SK-N-SH (cell line): Measurements from ENCODE around the gene RFX7. TPM values are rescaled to one million over a fixed set of nuclear protein-coding genes. Genes with fewer than 3 reads are reported as not detected.

Experiments
- CTCF ChIA-PET: fragments of 300-600, 350-600 bp; formaldehyde crosslinking; extraction: SDS; loops from one replicate; lab custom pipeline; 2021; lab: Yijun Ruan, JAX
- POLR2A ChIA-PET: fragments of 350-600 bp; sonication (Branson Sonifier 250); formaldehyde crosslinking; extraction: SDS; loops from one replicate; lab custom pipeline; 2020; ENCODE audit warnings: antibody characterized with exemption, inconsistent platforms; lab: Yijun Ruan, JAX
- DNase-seq: peaks from one replicate; pipeline ENCODE4 v3.0.0; 2012
- H2AFZ ChIP-seq: fragments of 200-600 bp; sonication (generic); 2 replicates; pipeline ENCODE4 v1.8.1; 2016; ENCODE audit warnings: antibody characterized with exemption, mild to moderate bottlenecking, low read depth
- H3F3A ChIP-seq: fragments of 200-600 bp; sonication (generic); replicated peaks from 2 replicates; pipeline ENCODE3; 2016; ENCODE audit warnings: antibody characterized with exemption, mild to moderate bottlenecking; ENCODE audit not compliant: insufficient read depth
- H3K27ac ChIP-seq, 2 experiments: fragments of 200-500 bp in 1 of 2; fragments of 200-600 bp in 1 of 2; sonication (Bioruptor generic) in 1 of 2; sonication (generic), shearing (Covaris generic) in 1 of 2; 2 replicates each; pipeline versions ENCODE4 v1.5.1 to v1.6.1; 2014 to 2016; ENCODE audit warnings: low read depth in 2 of 2, inconsistent platforms in 1 of 2, low read length in 1 of 2, mild to moderate bottlenecking in 1 of 2, mixed read lengths in 1 of 2
- H3K27me3 ChIP-seq: fragments of 200-600 bp; sonication (generic), shearing (Covaris generic); 2 replicates; pipeline ENCODE4 v1.6.1; 2016; ENCODE audit warnings: mixed run types; ENCODE audit not compliant: insufficient read depth
- H3K36me3 ChIP-seq, 2 experiments: fragments of 200-500 bp in 1 of 2; fragments of 200-600 bp in 1 of 2; sonication (Bioruptor generic) in 1 of 2; sonication (generic) in 1 of 2; replicated peaks in 1 of 2; 2 replicates each; pipeline versions ENCODE3 to v1.5.1; 2014 to 2016; ENCODE audit warnings: low read length in 1 of 2, mild to moderate bottlenecking in 1 of 2; ENCODE audit not compliant: insufficient read depth in 2 of 2, control insufficient read depth in 1 of 2
- H3K4me1 ChIP-seq, 2 experiments: fragments of 200-500 bp in 1 of 2; fragments of 200-600 bp in 1 of 2; sonication (Bioruptor generic) in 1 of 2; sonication (generic), shearing (Covaris generic) in 1 of 2; 2 replicates each; pipeline versions ENCODE4 v1.5.1 to v1.6.1; 2014 to 2016; ENCODE audit warnings: low read depth in 1 of 2, low read length in 1 of 2, mixed run types in 1 of 2; ENCODE audit not compliant: insufficient read depth in 2 of 2, control insufficient read depth in 1 of 2
- H3K4me2 ChIP-seq: fragments of 200-600 bp; sonication (generic), shearing (Covaris generic); 2 replicates; pipeline ENCODE4 v1.6.1; 2017; ENCODE audit warnings: mixed run types
- H3K4me3 ChIP-seq, 2 experiments: fragments of 200-500 bp in 1 of 2; fragments of 200-600 bp in 1 of 2; sonication (Bioruptor generic) in 1 of 2; sonication (generic), shearing (Covaris generic) in 1 of 2; 2 replicates each; pipeline versions ENCODE4 v1.5.1 to v1.8.1; 2014 to 2016; ENCODE audit warnings: low read depth in 2 of 2, inconsistent platforms in 1 of 2, low read length in 1 of 2, mild to moderate bottlenecking in 1 of 2, mixed read lengths in 1 of 2, moderate library complexity in 1 of 2
- H3K79me2 ChIP-seq: fragments of 200-600 bp; sonication (generic); 2 replicates; pipeline ENCODE4 v1.8.1; 2017; ENCODE audit warnings: mild to moderate bottlenecking; ENCODE audit not compliant: insufficient read depth
- H3K9ac ChIP-seq: fragments of 200-600 bp; sonication (generic); 2 replicates; pipeline ENCODE4 v1.6.1; 2017; ENCODE audit warnings: mixed run types
- H3K9me2 ChIP-seq: fragments of 200-600 bp; sonication (generic); 2 replicates; pipeline ENCODE4 v1.6.1; 2017; ENCODE audit warnings: mixed run types
- H3K9me3 ChIP-seq: fragments of 200-600 bp; sonication (generic); 2 replicates; pipeline ENCODE4 v1.6.1; 2017; ENCODE audit warnings: mixed run types, mild to moderate bottlenecking, moderate library complexity
- H4K20me1 ChIP-seq: fragments of 200-600 bp; sonication (generic); 2 replicates; pipeline ENCODE4 v1.6.1; 2017; ENCODE audit warnings: mild to moderate bottlenecking, mixed run types; ENCODE audit not compliant: insufficient read depth
- CHD2 ChIP-seq: fragments of 150-350 bp; IDR thresholded peaks from 2 replicates; pipeline ENCODE4 v1.6.1; 2018; ENCODE audit warnings: low read length; ENCODE audit not compliant: partially characterized antibody
- ELF1 ChIP-seq: IDR thresholded peaks from 2 replicates; pipeline ENCODE4 v1.4.0; 2012
- EP300 ChIP-seq, 2 experiments: IDR thresholded peaks; 2 replicates each; pipeline versions ENCODE4 v1.4.0 to v1.6.1; 2012; ENCODE audit warnings: borderline replicate concordance in 1 of 2, low read depth in 1 of 2, low read length in 1 of 2
- EZH2phosphoT487 ChIP-seq: fragments of 200-600 bp; sonication (generic); IDR thresholded peaks from 2 replicates; pipeline ENCODE4 v1.6.1; 2017; ENCODE audit warnings: low read depth, mixed run types, mild to moderate bottlenecking, antibody characterized with exemption, moderate library complexity, borderline replicate concordance
- FOXM1 ChIP-seq: IDR thresholded peaks from 2 replicates; pipeline ENCODE4 v1.4.0; 2012; ENCODE audit warnings: low read depth, mild to moderate bottlenecking
- GABPA ChIP-seq: IDR thresholded peaks from 2 replicates; pipeline ENCODE4 v1.4.0; 2012; ENCODE audit warnings: low read depth, mild to moderate bottlenecking
- GATA2 ChIP-seq: sonication (generic); formaldehyde crosslinking; IDR thresholded peaks from 2 replicates; pipeline ENCODE4 v1.5.0; 2020; ENCODE audit warnings: mild to moderate bottlenecking, missing genetic modification reagents
- JUND ChIP-seq: IDR thresholded peaks from 2 replicates; pipeline ENCODE4 v1.4.0; 2012
- MEF2A ChIP-seq: IDR thresholded peaks from 2 replicates; pipeline ENCODE4 v1.4.0; 2012; ENCODE audit warnings: low read depth, borderline replicate concordance
- MXI1 ChIP-seq: IDR thresholded peaks from 2 replicates; pipeline ENCODE4 v1.6.1; 2012; ENCODE audit warnings: mild to moderate bottlenecking, low read depth, low read length, improper control_type of control experiment
- PBX3 ChIP-seq: IDR thresholded peaks from 2 replicates; pipeline ENCODE4; 2012
- POLR2AphosphoS5 ChIP-seq: IDR thresholded peaks from 2 replicates; pipeline ENCODE4 v1.6.1; 2012; ENCODE audit warnings: low read depth, low read length
- RAD21 ChIP-seq: IDR thresholded peaks from 2 replicates; pipeline ENCODE4 v1.6.1; 2012; ENCODE audit warnings: mild to moderate bottlenecking, low read length
- RFX5 ChIP-seq: IDR thresholded peaks from 2 replicates; pipeline ENCODE4 v1.6.1; 2012; ENCODE audit warnings: mild to moderate bottlenecking, improper control_type of control experiment, low read length
- SIN3A ChIP-seq: IDR thresholded peaks from 2 replicates; pipeline ENCODE4 v1.6.1; 2012; ENCODE audit warnings: low read depth, mild to moderate bottlenecking, low read length, moderate library complexity, borderline replicate concordance
- SMC3 ChIP-seq: IDR thresholded peaks from 2 replicates; pipeline ENCODE4 v1.6.1; 2012; ENCODE audit warnings: low read depth, low read length, improper control_type of control experiment
- TAF1 ChIP-seq: IDR thresholded peaks from 2 replicates; pipeline ENCODE4 v1.6.1; 2012; ENCODE audit warnings: low read depth, mild to moderate bottlenecking, low read length, moderate library complexity, borderline replicate concordance
- TCF12 ChIP-seq: IDR thresholded peaks from 2 replicates; pipeline ENCODE4 v1.4.0; 2012
- TEAD4 ChIP-seq: IDR thresholded peaks from 2 replicates; pipeline ENCODE4 v1.4.0; 2012; ENCODE audit warnings: mild to moderate bottlenecking, borderline replicate concordance; ENCODE audit not compliant: insufficient read depth
- YY1 ChIP-seq: IDR thresholded peaks from 2 replicates; pipeline ENCODE4 v1.4.0; 2012; ENCODE audit warnings: low read depth, mild to moderate bottlenecking
- WGBS: methylation state at CpG from one replicate; pipeline ENCODE4 v1.1.6; 2017; ENCODE audit warnings: low lambda C conversion rate; 5-methylcytosine and 5-hydroxymethylcytosine counted together
- polyA plus RNA-seq, 3 experiments: library from polyadenylated mRNA; depleted of rRNA; stranded (reverse); fragments of >200 nt; gene quantifications; 2 replicates each; pipeline ENCODE4 v1.2.3, GENCODE V29; 2012
- TF ChIP-seq, protein P1 (sequence below): fragments of 150-350 bp; IDR thresholded peaks from 2 replicates; pipeline ENCODE4 v1.6.1; 2017; ENCODE audit warnings: antibody characterized with exemption, low read length, low read depth, borderline replicate concordance

Gene RFX7
- polyA plus RNA-seq, 1 of the 3 experiments (the other 2 are of a cell fraction) = 2.7 TPM

DNA sequence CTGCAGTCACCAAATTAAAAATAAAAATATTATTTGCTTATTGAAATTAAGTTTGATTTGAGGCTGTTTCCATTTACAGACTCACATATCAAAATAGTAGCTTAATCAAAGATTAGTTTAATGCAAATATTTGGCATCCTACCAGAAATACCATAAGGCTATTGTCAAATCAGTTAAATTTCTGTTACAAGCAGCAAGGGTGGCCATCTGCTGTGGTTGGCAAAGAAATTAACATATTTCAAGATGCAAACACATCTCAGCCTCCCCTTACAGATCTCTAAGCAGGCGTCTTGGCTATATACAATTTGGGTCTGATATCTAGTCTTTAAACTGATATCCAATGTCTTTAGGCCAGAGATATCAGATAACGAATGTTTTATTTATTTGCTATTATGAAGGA, 167.0 kb downstream of the RFX7 start:
- Histone ChIP-seq H2AFZ (no peak overlapping the region), H3K9ac (no peak overlapping the region), H3K79me2 (no peaks in the 10 kb centered on the region), H3F3A (no peaks in the 10 kb centered on the region), H3K4me1 (no peaks in the 10 kb centered on the region), H3K9me2 (no peaks in the 10 kb centered on the region), H3K27me3 (no peaks in the 10 kb centered on the region), H3K9me3 (no peaks in the 10 kb centered on the region), H3K4me2 (no peak overlapping the region), H4K20me1 (no peaks in the 10 kb centered on the region), H3K4me3 (no peak overlapping the region), H3K36me3 (no peaks in the 10 kb centered on the region), H3K27ac (no peak overlapping the region)
- ChIA-PET POLR2A (no interaction called here), CTCF (no interaction called here)
- WGBS = 51% methylated on average over 2 of the region's 2 CpGs
- no peak for TF ChIP-seq GATA2 (CRISPR knock-in tag)
- TF ChIP-seq MXI1 = no peak
- no peak for TF ChIP-seq RFX5
- TF ChIP-seq SMC3 = no peak
- TF ChIP-seq JUND = no peak
- no peak for TF ChIP-seq TAF1
- TF ChIP-seq, protein P1, sequence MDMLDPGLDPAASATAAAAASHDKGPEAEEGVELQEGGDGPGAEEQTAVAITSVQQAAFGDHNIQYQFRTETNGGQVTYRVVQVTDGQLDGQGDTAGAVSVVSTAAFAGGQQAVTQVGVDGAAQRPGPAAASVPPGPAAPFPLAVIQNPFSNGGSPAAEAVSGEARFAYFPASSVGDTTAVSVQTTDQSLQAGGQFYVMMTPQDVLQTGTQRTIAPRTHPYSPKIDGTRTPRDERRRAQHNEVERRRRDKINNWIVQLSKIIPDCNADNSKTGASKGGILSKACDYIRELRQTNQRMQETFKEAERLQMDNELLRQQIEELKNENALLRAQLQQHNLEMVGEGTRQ = no peak
- no peak for TF ChIP-seq EP300 (IDR thresholded peaks at IDR 0.05; ENCODE audit: borderline replicate concordance in 1 of 2, low read depth in 1 of 2, low read length in 1 of 2)
- TF ChIP-seq ELF1 = no peak
- TF ChIP-seq MEF2A = no peak
- no peak for TF ChIP-seq EZH2phosphoT487
- DNase-seq = no peak

- Histone ChIP-seq H3K79me2 (no peaks in the 10 kb centered on the region), H3F3A (no peaks in the 10 kb centered on the region), H2AFZ (no peak overlapping the region), H3K27ac (no peak overlapping the region), H3K9me2 (no peaks in the 10 kb centered on the region), H3K36me3 (no peaks in the 10 kb centered on the region), H3K4me3 (no peak overlapping the region), H3K9me3 (no peaks in the 10 kb centered on the region), H3K9ac (no peak overlapping the region), H4K20me1 (no peaks in the 10 kb centered on the region), H3K4me1 (no peaks in the 10 kb centered on the region), H3K27me3 (no peaks in the 10 kb centered on the region), H3K4me2 (no peak overlapping the region)
- POLR2A ChIA-PET = no interaction called here
- CTCF ChIA-PET = interaction anchor here (0.7 to 1.4 kb wide), 3 partner anchors 19 to 171 kb away, joined by 3 to 4 read pairs (median 3); no protein-coding TSS in a partner anchor
- 39% methylated on average over 5 of the region's 5 CpGs for WGBS
- DNase-seq = no peak
- TF ChIP-seq EZH2phosphoT487 = no peak
- no peak for TF ChIP-seq TCF12
- no peak for TF ChIP-seq CHD2
- TF ChIP-seq GATA2 (CRISPR knock-in tag) = no peak
- no peak for TF ChIP-seq TEAD4
- no peak for TF ChIP-seq GABPA
- TF ChIP-seq RFX5 = no peak
- no peak for TF ChIP-seq TAF1
- TF ChIP-seq SIN3A = no peak
- no peak for TF ChIP-seq FOXM1
- no peak for TF ChIP-seq YY1
- no peak for TF ChIP-seq PBX3
- no peak for TF ChIP-seq RAD21
- TF ChIP-seq EP300 (IDR thresholded peaks at IDR 0.05; ENCODE audit: borderline replicate concordance in 1 of 2, low read depth in 1 of 2, low read length in 1 of 2) = no peak
- TF ChIP-seq, protein P1 = no peak
- no peak for TF ChIP-seq JUND
- no peak for TF ChIP-seq POLR2AphosphoS5
- no peak for TF ChIP-seq ELF1
These were observed 169.0 kb downstream of the RFX7 start for GRCh38 chr15:56074481-56075265.
